Type B pancreatic cell (in vitro differentiated cells): ENCODE results near the gene OR3A3. TPM values are rescaled to one million over a fixed set of nuclear protein-coding genes. Genes with fewer than 3 reads are reported as not detected.
"Not testable (repeated sequence)": the region's sequence is repeated elsewhere in the genome, so short reads cannot be mapped to it uniquely, and the experiment has no call there.

Experiments used
- DNase-seq: peaks from one replicate; pipeline ENCODE4 v3.0.0; 2021; ENCODE audit warnings: mixed read lengths; ENCODE audit not compliant: unreplicated experiment; ENCODE audit errors: extremely low spot score
- H3K27ac Mint-ChIP-seq: 2 replicates; pipeline ENCODE4 v1.8.0; 2021; ENCODE audit warnings: mild to moderate bottlenecking, mixed read lengths
- H3K27me3 Mint-ChIP-seq: 2 replicates; pipeline ENCODE4 v1.8.0; 2021; ENCODE audit warnings: mixed read lengths
- H3K36me3 Mint-ChIP-seq: 2 replicates; pipeline ENCODE4 v1.8.0; 2021; ENCODE audit warnings: mixed read lengths
- H3K4me1 Mint-ChIP-seq: one replicate; pipeline ENCODE4 v1.8.0; 2021; ENCODE audit warnings: mixed read lengths; ENCODE audit not compliant: unreplicated experiment
- H3K4me3 Mint-ChIP-seq: 2 replicates; pipeline ENCODE4 v1.8.0; 2021; ENCODE audit warnings: mild to moderate bottlenecking, mixed read lengths
- H3K9me3 Mint-ChIP-seq: 2 replicates; pipeline ENCODE4 v1.8.0; 2021; ENCODE audit warnings: mixed read lengths
- total RNA-seq: library from RNA; stranded (reverse); gene quantifications from 2 replicates; pipeline ENCODE4 v1.2.1, GENCODE V29; 2021; ENCODE audit warnings: low replicate concordance
- TF ChIP-seq, protein P1 (sequence below): fragments of 200-600 bp; sonication (generic); conservative IDR thresholded peaks from 2 replicates; pipeline ENCODE4 v1.5.0; 2021; ENCODE audit warnings: antibody characterized with exemption, mild to moderate bottlenecking

Gene OR3A3
- total RNA-seq, 1 donor from 2014 or later = not detected

DNA sequence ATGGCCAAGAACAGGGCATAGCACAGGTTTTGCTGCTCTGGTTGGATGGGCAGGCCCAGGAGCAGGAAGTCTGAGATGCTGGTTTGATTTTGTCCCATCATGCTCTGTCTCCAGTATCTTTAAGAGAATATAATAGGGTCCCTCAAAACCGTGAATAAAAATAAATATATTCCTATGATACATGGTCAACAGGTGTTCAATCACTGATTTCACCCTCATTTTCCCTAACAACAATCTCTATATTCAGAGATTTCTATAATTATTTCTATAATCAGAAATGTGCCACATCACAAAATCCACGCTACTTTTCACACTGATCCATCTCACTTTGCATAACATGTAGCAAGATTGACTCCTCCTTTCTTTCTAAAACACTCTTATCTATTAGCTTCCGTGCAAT is 22.6 kb downstream of the OR3A3 start, which contains the start of gene OR1E2:
OR1E2 (minus strand) TSS at position 101 of the 400 bp plus-strand sequence; CDS start at position 101, 0 bp downstream.
- peaks cover 5% of the 10 kb centered on the region for H3K9me3 Mint-ChIP-seq
- no peak within 1 kb of the TSS for H3K4me3 Mint-ChIP-seq
- H3K36me3 Mint-ChIP-seq = no peaks in the 10 kb centered on the region
- TF ChIP-seq, protein P1, sequence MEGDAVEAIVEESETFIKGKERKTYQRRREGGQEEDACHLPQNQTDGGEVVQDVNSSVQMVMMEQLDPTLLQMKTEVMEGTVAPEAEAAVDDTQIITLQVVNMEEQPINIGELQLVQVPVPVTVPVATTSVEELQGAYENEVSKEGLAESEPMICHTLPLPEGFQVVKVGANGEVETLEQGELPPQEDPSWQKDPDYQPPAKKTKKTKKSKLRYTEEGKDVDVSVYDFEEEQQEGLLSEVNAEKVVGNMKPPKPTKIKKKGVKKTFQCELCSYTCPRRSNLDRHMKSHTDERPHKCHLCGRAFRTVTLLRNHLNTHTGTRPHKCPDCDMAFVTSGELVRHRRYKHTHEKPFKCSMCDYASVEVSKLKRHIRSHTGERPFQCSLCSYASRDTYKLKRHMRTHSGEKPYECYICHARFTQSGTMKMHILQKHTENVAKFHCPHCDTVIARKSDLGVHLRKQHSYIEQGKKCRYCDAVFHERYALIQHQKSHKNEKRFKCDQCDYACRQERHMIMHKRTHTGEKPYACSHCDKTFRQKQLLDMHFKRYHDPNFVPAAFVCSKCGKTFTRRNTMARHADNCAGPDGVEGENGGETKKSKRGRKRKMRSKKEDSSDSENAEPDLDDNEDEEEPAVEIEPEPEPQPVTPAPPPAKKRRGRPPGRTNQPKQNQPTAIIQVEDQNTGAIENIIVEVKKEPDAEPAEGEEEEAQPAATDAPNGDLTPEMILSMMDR = no peak
- H3K27ac Mint-ChIP-seq = no peak within 1 kb of the TSS
- peaks cover 11% of the 10 kb centered on the region for H3K27me3 Mint-ChIP-seq
- no peaks in the 10 kb centered on the region for H3K4me1 Mint-ChIP-seq
- DNase-seq = no peak

- Mint-ChIP-seq H3K36me3 (no peaks in the 10 kb centered on the region), H3K4me3 (no peak overlapping the region), H3K27ac (no peak overlapping the region), H3K4me1 (no peaks in the 10 kb centered on the region), H3K27me3 (peaks cover 35% of the 10 kb centered on the region), H3K9me3 (peaks cover 5% of the 10 kb centered on the region)
- DNase-seq = no peak
- TF ChIP-seq, protein P1 = no peak
Measured at GRCh38 chr17:3438368-3438767, 27.2 kb downstream of the OR3A3 start.

- no peak for DNase-seq
- TF ChIP-seq, protein P1 = no peak
- H3K4me3 Mint-ChIP-seq = no peak overlapping the region
- no peaks in the 10 kb centered on the region for H3K4me1 Mint-ChIP-seq
- no peak overlapping the region for H3K27ac Mint-ChIP-seq
- no peaks in the 10 kb centered on the region for H3K36me3 Mint-ChIP-seq
- H3K27me3 Mint-ChIP-seq = peaks cover 41% of the 10 kb centered on the region
- H3K9me3 Mint-ChIP-seq = no peaks in the 10 kb centered on the region
Measured at GRCh38 chr17:3440451-3440850, 29.3 kb downstream of the OR3A3 start.

DNA sequence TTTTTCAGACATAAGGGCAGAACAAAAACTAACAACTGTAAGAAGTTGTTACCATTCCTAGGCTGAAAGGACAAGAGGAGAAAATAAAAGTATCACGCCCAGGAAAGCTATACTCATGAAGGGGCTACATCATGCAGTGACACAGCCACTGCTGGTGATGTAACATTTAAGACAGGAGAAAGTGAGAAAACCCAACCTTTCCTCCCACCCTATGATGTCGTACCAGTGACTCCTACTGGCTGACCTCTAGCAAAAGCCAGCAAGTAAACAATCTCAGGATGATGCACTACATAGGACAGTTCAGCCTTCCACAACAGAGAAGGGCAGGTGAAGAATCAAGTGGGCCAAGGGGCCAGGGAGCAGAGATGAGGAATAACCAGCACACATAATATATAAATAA is 36.5 kb downstream of the OR3A3 start:
- TF ChIP-seq, protein P1 = no peak
- no peaks in the 10 kb centered on the region for H3K9me3 Mint-ChIP-seq
- no peak overlapping the region for H3K4me3 Mint-ChIP-seq
- no peaks in the 10 kb centered on the region for H3K4me1 Mint-ChIP-seq
- H3K36me3 Mint-ChIP-seq = no peaks in the 10 kb centered on the region
- H3K27ac Mint-ChIP-seq = no peak overlapping the region
- no peak for DNase-seq
- H3K27me3 Mint-ChIP-seq = peaks cover 17% of the 10 kb centered on the region

GRCh38 chr17:3448059-3448665 is 37.0 kb downstream of the OR3A3 start:
- no peak for DNase-seq
- TF ChIP-seq, protein P1 = no peak
- peaks cover 15% of the 10 kb centered on the region for H3K27me3 Mint-ChIP-seq
- H3K36me3 Mint-ChIP-seq = no peaks in the 10 kb centered on the region
- no peak overlapping the region for H3K27ac Mint-ChIP-seq
- no peak overlapping the region for H3K4me3 Mint-ChIP-seq
- H3K4me1 Mint-ChIP-seq = no peaks in the 10 kb centered on the region
- H3K9me3 Mint-ChIP-seq = no peaks in the 10 kb centered on the region

DNA sequence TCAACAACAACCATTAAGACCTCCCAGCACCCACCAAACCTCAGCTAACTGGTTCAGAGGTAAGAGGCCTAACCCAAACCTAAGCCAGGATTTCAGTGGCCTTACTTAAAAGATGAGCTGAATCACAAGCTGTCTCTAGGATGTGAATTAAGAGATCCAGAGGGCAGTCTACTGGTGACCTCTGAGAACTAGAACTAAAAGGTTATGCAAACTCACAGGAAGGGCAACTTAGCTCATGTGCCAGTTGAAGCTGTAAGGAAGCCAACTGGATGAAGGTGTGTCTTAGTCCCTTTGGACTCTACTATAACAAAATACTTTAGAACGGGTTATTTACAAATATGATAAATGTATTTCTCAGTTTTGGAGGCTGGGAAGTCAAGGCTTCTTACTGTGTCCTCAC is 55.2 kb downstream of the OR3A3 start:
- H3K36me3 Mint-ChIP-seq = not testable (repeated sequence)

More for the DNA sequence above, 55.2 kb downstream of the OR3A3 start:
- H3K4me1 Mint-ChIP-seq, H3K9me3 Mint-ChIP-seq, H3K27ac Mint-ChIP-seq, H3K4me3 Mint-ChIP-seq, H3K27me3 Mint-ChIP-seq, DNase-seq: not testable (repeated sequence)
